CD4-positive, alpha-beta T cell treated with Interleukin-15 for 1 hour (primary cell): ENCODE measurements around the gene BBS9.
"Not testable (repeated sequence)": the region's sequence is repeated elsewhere in the genome, so short reads cannot be mapped to it uniquely, and the experiment has no call there.

ENCODE experiments used
- DNase-seq: peaks from one replicate; pipeline ENCODE4 v3.0.0-alpha.2; 2020

Gene BBS9

DNA sequence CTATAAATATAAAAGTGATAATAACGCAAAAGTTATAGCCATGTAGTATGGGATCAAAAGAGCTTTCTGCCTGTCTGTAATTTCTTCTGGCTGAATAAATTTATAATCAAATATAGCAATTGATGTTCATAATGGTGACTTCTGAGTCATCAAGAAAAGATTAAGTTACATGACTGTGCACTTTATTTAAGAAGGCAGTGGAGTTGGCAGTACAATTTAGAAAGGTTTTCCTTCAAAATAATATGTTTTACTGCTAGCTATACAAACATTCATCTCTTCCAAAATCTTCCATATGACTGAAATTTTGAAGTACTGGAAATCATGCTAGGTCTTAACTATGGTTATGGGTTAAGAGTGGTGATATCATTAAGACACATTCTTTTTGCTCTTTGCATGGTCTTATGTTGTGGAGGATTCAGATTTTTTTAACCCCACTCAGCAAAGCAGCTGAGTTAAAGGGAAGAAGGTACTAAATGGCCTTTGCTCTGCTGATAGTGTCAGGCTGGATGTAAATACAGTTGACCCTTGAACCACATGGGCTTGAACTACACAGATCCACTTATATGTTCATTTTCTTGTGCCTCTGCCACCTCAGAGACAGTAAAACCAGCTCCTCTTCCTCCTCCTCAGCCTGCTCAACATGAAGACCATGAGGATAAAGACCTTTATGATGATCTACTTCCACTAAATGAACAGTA, 323.6 kb downstream of the BBS9 start:
- no peak for DNase-seq

DNA sequence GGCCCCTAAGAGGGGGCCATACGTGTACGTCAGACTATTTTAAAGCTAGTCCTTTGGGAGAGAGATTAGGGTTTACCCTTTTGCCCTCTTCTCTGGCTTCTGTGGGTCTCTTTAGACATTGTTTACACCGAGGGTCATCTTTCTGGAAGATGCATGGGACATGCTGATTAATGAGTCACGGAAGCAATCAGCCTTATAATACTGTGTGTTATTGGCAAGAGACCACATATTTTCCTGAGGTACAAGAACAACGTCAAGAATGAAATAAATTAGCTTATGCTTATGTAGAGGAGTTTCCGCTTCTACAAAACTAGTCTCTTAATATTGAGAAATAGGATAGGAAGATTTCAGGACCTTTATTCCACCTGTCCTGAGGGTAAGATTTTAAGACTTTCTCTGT, 327.7 kb downstream of the BBS9 start:
- no peak for DNase-seq

DNA sequence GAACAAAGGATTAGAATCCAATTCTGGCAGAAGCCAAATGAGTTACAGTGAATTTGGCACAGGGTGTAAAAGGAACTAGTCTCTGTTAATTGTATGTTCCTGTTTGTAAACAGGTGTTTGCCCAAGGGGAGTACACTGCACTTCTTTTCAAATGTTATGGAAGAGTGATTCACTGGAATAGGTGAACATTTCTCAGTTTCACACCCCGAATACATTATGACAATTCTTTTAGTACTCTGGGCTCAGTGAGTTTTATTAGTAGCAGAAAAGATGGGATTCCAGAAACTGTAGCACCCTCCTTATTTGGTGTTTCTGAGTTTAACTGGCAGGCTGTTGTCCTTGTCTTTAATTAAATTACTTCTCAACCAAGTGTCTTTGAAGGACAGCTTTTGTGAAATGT, 329.2 kb downstream of the BBS9 start:
- no peak for DNase-seq

DNA sequence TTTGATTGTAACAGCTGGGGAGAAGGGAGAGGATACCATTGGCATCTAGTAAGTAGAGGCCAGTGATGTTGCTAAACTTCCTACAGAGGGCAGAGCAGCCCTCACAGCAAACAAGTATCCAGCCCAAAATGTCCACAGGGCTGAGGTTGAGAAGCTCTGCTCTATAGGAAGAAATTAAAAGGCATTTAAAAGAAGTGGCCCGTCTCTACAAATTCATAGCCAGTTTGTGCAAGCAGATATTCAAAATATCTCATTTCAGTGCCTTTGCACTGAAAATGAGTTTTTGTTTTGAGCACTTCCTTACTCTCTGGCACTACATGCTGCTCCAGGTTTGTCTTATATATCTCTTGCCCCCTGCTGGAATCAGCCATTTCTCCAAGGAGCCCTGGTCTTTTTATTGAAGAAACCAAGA, 330.0 kb downstream of the BBS9 start:
- DNase-seq = no peak

DNA sequence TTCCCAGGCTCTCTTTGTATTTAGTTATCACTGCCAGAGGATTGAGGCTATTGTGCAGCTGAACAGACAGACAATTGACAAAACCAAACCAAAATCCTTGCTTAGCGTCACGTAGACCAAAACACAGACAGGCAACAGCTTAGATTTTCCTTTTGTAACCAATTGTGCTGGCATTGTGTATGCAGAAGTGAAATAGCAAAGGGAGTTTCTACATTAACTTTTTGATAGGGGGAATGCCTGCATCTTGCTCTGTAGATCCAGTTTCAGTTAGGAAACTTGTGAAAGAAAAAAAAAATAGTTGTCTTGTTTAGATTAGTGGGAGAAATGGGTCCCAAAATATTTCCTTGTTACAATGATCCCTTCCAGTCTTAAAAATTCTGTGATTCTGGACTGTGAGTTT, 333.8 kb downstream of the BBS9 start:
- no peak for DNase-seq

DNA sequence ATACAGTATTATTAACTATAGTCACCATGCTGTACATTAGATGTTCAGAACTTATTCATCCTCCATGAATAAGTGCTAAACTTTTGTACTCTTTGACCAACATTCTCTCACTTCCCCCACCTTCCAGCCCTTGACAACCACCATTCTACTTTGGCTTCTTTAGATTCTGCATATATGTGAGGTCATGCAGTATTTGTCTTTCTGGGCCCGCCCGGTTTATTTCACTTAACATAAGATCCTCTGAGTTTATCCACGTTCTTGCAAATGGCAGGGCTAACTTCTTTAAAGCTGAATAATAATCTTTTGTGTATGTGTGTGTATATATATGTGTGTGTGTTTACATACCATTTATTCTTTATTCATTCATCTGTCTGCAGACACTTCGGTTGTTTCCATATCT, 336.8 kb downstream of the BBS9 start:
- no peak for DNase-seq

DNA sequence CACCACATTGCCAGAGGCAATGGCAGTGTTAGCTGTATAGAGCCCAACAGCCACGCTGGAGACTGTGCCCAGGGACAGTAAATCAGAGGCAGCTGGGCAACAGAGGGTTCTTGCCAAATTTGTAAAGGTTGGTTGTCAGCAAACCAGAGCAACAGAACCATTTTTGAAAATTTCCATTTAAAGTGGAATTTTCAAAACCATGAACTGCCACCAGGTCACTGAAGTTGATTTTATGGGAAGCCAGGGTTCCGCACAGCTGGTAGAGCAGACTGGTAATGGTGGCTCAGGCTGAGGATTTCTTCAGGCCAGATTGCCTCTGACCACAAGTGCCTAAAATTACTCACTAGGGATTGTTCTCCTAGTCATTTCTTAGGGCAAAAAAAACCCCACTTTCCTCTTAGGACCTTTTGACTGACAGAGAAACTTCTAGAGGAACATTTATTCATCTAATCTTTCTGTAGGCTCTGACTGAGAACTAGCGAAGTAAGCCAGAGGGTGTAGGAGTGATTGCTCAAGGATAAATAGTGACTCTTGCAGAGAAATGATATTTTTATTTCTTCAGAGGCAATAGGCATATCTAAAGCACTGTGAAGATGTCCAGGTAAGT, 342.4 kb downstream of the BBS9 start:
- no peak for DNase-seq

DNA sequence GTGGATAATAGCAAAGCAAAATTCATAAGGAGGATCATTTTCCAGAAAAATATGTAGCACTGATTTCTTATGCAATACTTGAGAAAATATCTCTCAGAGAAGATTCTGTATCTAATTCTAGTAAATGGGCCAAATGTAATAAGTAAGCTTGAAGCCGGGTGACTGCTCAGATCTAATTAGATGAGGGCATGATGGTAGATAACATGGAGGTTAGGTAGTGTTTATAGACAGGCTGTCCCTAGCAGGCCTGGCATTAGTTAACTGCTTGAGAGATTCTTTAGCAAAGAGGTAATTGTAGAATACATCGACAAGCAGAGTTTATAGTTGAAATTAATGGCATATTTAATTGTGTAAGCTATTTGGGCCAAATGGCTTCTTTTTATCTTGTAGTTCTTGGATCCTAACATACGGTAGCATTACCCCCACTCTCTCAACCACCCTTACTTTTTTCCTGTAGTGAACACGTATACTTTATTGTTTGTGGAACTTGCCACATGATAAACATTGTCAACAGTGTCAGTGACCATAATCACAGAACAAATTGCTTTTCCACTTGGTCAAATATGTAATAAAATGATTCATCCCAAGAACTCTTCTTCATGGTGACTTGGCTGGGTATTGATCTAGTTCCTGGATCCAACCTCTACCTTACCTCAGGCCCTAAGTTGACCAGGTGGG, 343.1 kb downstream of the BBS9 start:
- no peak for DNase-seq

DNA sequence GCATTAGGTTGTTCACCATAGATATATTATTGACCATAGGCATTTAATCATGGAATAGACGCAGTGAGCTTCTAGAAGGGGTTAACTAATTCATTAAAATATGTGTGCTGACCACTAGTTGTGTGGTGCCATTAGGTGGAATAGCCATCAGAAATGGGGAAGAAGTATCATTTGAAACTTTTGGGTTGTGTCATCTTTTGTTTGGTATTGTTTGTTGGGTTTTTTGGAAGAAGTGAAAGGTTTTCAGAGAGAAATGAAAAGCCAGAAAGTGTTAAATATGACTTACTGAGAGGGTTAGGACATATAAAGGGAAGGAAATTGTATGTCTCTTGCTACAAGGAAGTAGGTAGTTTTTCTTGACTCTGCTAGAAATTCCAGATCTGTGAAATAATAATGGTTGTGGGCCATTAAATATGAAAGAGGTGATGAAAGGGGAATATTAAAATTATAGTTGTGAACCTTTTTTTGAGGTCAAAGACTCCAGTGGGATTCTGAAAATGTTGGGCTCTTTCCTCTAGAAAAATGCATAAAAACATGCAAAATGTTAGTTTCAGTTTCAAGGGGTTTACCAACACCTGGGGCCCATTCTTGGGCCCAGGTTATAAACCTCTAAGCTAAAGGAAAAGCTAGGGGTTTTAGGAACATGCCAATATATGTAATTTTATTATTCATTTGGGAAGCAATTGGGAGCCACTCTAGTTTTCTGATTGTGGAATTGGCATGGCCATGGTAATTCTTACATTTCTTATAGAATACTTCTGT, 348.5 kb downstream of the BBS9 start:
- no peak for DNase-seq

DNA sequence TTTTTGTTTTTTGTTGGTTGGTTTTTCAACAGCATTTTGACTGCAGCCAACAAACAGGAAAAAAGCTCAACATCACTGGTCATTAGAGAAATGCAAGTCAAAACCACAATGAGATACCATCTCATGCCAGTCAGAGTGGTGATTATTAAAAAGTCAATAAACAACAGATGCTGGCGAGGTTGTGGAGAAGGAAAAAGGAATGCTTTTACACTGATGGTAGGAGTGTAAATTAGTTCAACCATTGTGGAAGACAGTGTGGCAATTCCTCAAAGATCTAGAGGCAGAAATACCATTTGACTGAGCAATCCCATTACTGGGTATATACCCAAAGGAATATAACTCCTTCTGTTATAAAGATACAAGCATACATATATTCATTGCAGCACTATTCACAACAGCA, 355.1 kb downstream of the BBS9 start:
- DNase-seq = not testable (repeated sequence)

DNA sequence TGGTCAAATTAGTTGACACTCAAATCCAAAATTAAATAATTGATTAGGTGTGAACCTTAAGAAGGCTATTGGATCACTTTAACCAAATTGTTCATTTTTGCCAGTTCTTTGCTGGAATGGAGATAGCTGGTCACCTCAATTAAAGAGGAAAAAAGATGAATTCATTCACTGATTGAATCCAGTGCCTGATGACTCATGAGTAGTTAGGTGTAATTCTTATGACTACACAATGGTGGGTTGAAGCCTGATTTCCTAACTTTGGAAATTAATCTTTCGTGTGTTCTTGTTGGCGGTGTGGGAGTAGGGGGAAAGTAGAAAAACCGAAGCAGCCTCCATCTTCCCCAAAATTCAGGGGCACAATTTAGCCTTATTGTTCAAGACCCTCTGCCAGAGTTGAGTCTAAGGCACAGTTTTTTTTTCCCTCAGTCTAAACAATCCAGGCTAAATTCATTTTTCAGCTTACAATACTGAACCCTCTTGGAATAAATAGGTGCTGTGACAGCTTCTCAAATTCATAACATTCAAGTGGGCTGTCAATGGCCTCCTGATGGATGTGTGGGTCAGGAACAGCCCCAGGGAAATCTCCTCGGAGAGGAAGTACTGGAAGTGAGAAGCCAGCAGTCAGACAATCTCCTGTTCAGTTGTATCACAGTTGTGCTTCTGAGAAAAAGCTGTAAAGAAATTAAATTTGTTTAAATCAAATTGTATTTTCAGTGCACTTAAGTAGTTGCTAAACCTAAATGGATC, 356.6 kb downstream of the BBS9 start:
- no peak for DNase-seq

DNA sequence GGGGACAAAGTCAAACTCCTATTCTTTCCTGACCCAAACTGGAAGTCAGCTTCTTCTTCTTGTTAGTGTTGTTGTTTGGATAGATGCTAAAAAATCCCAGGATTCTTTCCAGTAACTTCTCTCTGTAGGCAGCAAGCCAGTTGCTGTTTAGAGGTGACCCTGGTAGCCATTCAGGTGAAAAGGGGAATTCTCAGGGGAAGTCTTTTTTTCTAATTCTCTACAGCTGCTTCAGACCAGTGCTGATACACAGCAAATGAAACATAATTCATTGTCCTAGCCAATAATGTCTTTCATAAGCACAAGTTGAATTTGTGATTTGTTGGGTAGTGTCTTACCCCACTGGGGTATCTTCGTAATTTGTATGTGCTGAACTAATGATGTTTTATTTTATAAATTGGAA, 357.3 kb downstream of the BBS9 start:
- DNase-seq = no peak

DNA sequence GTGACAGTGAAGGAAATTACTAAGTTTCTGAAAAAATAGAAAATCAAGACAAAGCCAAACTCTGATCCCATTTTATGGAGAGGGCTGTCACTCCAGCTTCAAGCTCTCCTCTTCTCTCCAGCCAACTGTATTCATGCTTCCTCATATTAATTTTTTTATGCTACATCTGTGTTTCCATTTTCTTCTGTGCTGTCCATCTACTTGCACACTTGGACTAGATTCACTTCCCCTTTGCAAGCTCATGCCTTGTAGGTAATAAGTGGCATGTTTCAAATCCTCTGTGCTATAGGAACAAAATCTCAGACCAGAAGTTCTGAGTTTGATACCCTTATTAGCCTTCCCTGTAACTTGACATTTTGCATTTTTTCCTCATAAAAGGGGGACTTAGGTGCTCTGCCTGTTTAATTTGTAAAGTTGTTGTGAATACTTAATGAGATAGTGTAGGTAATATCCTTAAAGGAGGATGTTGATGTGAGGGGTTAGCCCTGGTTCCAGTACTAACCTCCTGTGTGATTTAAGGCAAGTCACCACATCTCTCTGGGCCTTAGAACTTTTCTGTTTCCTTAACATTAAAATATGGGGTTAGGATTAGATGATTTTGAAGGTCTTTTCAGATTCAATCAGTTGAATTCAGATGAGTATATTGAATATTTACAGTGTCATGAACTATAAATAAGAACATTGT, 358.8 kb downstream of the BBS9 start:
- no peak for DNase-seq

DNA sequence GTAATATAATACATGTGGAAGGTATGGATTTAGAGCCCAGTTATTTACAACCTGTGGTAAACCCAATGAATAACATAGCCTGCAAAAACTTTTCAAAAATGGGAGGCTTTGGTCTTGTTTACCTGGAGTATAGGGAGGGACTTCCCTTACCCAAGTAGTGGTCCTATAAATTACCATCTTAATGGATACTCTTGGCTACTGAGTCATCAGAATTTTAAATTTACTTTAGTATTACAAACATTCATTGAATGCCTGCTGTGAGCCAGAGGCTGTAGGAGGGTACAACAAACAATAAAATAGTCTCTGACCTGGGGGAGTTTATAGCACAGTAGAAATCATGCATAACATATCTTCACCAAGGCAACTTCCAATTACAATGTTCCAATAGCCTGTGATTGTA, 365.1 kb downstream of the BBS9 start:
- DNase-seq = no peak

DNA sequence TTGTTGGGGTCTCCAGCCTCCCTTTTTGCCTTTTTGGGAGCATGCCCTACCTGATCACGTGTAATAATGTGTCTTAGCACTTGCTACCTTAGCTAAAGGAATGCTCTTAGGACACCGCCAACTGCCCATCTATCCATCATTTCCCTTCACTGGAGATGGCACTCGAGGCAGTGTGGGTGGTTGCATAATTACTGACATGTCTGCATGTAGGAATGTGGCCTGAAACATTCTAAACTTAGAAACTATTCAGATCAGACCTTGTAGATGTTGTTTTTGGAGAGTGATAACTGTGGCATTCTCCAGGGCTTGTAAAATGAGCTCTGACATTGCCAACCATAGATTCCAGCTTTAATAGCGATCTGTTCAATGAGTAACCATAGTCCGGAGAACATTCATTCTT, 365.8 kb downstream of the BBS9 start:
- DNase-seq = no peak

DNA sequence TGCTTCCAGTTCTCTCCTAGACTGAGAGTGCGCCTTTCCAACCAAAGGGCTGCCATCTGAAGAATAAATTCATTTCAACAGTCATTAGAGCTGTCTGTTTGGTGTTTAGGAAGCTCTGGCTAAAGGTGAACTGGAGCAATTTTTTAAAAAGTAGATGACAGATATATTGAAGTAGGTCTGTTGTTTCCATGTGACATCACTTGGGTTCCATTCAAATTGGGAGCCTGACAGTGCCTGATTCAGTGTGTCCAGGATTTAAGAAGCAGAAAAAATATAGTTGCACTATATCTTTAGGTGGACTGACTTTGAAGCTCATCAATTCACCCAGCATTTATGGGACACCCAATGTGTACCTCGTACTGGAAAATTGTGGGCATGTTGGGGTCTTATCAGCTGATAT, 367.7 kb downstream of the BBS9 start:
- no peak for DNase-seq

DNA sequence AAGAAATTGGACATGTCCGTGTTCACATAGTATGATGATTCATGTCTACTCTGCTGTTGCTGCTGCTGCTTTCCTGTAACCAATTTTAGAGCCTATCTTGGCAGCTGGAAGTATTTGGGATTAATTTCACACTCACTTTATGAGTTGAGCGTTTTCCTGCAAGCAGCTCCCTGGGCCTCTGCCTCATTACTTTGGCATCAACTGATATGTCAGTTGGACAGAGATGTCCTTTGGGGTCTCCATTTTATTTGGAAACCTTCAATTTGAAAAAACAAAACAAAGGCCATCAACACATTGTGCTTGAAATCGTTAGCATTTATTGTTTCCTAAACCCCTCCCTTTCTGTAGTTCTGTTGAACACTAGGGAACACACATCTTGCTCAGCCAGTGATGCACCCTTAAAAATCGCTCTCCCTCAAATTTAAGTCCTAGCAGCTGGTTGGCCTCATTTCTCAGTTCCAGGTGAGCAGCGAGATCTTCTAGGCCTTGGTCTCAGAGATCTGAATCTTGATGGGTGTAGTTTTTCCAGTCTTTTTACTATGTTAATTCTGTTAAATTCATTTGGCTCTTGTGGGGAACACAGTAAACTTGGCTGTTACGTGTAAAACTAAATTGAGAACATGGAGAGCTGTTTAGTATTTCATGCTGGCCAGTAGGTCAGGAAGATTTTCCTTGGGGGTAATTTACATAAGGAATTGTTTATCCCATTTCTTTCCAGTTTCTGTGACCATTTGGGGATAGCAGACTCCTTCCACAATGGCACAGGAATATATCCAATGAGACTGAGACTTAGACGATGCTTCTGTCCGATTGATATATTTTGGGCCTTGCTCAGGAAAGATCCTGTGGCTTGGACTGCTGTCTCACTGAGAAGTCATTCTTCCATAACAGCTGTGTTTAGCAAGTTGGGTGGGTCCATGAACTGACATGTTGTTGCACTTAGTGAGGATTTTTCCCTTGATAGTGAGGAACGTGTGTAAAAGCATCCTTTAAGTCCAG, 371.6 kb downstream of the BBS9 start:
- DNase-seq = no peak

DNA sequence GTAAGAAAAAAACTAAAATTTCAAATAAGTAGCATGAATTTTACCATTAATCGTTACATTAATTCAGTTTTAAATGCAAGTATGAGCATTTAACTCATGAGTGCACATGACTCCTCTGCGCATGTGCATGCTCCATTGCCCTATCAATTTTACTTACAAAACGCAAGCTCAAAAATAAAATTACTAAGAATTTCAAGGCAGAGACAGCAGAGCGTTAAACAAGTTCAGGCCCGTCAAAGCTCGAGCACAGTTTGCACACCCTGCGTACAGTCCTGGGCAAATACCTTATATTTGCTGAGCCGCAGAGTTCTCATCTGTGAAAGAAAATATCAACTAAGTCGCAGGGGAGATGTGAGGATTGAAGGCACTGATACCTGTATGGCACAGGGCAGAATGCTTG, 373.6 kb downstream of the BBS9 start:
- DNase-seq = no peak

DNA sequence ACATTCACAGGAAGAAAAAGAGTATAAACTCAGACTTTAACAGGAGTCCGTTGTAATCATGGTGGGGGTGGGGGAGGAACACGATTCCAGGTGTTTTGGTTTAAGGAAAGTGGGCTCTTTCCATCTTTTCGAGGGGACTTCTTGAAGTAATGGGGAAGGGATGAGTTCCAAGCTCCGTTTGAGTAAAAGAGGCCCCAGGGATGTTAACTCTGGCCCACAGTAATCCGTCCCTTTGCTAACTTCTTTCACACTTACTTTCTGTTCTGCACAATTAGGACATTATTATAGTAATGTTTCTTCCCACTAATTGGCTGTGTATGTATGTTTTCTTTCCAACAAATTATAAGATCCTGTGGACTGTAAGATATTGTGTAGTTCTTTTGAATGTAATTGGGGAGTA, 374.4 kb downstream of the BBS9 start:
- DNase-seq = no peak

DNA sequence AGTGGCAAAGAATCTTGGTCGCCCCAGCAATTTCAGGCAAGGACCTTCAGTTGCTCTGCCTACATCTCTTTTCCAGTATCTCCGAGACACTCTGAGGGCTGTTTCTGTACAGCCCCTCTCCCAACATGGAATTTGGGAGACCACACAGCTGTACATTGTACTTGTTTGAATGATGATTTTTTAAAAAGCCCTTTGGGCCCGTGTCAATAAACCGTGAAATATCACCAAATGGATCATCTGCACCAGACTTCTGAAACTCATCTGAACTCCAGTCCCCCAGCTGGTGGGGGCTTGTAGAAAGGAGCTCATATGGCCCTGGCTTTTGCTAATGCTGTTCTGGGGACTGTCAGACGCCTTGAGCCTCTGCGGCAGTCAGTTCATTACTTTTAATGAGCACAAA, 374.9 kb downstream of the BBS9 start:
- DNase-seq = no peak

DNA sequence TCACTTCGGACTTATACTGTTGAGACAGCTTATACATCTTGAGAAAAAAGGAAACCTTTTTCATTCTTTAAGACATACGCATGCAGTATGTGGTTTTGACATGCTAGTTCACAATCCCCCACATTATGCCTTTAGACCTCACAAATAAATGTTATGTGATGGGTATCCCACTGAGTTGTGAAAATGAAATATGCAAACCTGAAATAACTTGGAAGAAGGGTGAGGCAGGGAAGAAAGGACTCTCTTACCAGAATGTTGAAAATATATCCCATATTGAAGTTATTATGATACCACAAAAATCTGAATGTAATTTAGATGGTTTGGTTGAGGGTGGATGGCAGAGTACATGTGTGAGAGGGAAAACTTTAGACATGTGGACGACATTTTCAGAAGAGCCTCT, 379.8 kb downstream of the BBS9 start:
- DNase-seq = no peak
